Heart right ventricle (tissue), 16 donors: ENCODE measurements around the gene EXOC3L4. TPM values are rescaled to one million over a fixed set of nuclear protein-coding genes. Genes with fewer than 3 reads are reported as not detected.
A peak's percentile ranks its signal among the peaks of the same experiment; 100 is the strongest.

ENCODE experiments used
- ATAC-seq, 8 donors: fragments of 200-7000 bp; cut with Tn5 transposase; one replicate each; pipeline ENCODE4 v1.9.1; 2020; ENCODE audit warnings: mild to moderate bottlenecking in 8 of 8, moderate library complexity in 8 of 8, moderate number of reproducible peaks in 1 of 8
- DNase-seq, 2 donors: peaks; one replicate each; pipeline ENCODE4 v3.0.0-alpha.2; 2020
- H3K27ac ChIP-seq, 10 donors: fragments of 200-600 bp; sonication (generic) in 2 of 10; one replicate each; pipeline versions ENCODE4 v1.5.0 to v1.8.0; 2020 to 2022; ENCODE audit warnings: mild to moderate bottlenecking in 3 of 10
- H3K27me3 ChIP-seq, 7 donors: fragments of 200-600 bp; one replicate each; pipeline ENCODE4 v1.8.0; 2021 to 2022; ENCODE audit warnings: mild to moderate bottlenecking in 2 of 7
- H3K36me3 ChIP-seq, 9 donors: fragments of 200-600 bp; sonication (generic) in 1 of 9; one replicate each; pipeline versions ENCODE4 v1.5.0 to v1.8.0; 2020 to 2022; ENCODE audit warnings: mild to moderate bottlenecking in 2 of 9
- H3K4me1 ChIP-seq, 9 donors: fragments of 200-600 bp; sonication (generic) in 1 of 9; one replicate each; pipeline versions ENCODE4 v1.5.0 to v1.8.0; 2020 to 2022; ENCODE audit warnings: mild to moderate bottlenecking in 4 of 9
- H3K4me3 ChIP-seq, 10 donors: fragments of 200-600 bp; sonication (generic) in 2 of 10; one replicate each; pipeline versions ENCODE4 v1.5.0 to v1.8.0; 2020 to 2022; ENCODE audit warnings: mild to moderate bottlenecking in 7 of 10, moderate library complexity in 2 of 10
- H3K9me3 ChIP-seq, 11 donors: fragments of 200-600 bp in 10 of 11; sonication (generic) in 2 of 11; one replicate each; pipeline versions ENCODE4 v1.5.0 to v1.8.0; 2013 to 2022; ENCODE audit warnings: mild to moderate bottlenecking in 2 of 11, control low read depth in 1 of 11, moderate library complexity in 1 of 11
- CTCF ChIP-seq, 9 donors: fragments of 200-600 bp; sonication (generic) in 2 of 9; IDR thresholded peaks; one replicate each; pipeline versions ENCODE4 v1.5.0 to v1.8.0; 2021 to 2022; ENCODE audit warnings: antibody characterized with exemption in 9 of 9, mild to moderate bottlenecking in 5 of 9, moderate library complexity in 1 of 9
- WGBS, 2 donors: extraction: QIAGEN DNeasy Blood & Tissue Kit; methylation state at CpG; one replicate each; pipeline ENCODE4 v1.1.7; 2013; ENCODE audit warnings: inconsistent platforms in 1 of 2; 5-methylcytosine and 5-hydroxymethylcytosine counted together
- intact Hi-C, 10 donors: fragments of 100-400 bp; cut with DNase I; formaldehyde crosslinking; loops; one replicate each; pipeline versions ENCODE4 v1.11.1 to v1.14.2; 2022
- polyA plus RNA-seq, 2 donors: library from polyadenylated mRNA; stranded (reverse); fragments of 200-250 nt; gene quantifications; one replicate each; pipeline ENCODE4 v1.2.3, GENCODE V29; 2013
- total RNA-seq, 10 donors: library from RNA; stranded (reverse); fragmentation: NEBNext Ultra II Directional in 3 of 10; extraction: Animal tissue kit (Norgen Biotek cat#: 25700) in 3 of 10; gene quantifications; one replicate each; pipeline versions ENCODE4 v1.2.1 to v1.2.4, GENCODE V29; 2021 to 2023
- donor health status: Arrhythmogenic right ventricular cardiomyopathy.
- donor health status: ischemic (EF 13 %, LVEDD 7.1; RV severe dilation, severe dysfunction).
- donor health status: healthy with polysubstance abuse.
- donor health status: DM: no; HTN: yes; CAD: no.
- donor health status: DM: no; HTN: no; CAD: no.
- donor health status: ischemic (EF 25% LVEDD 6.9; RV normal size, moderate dysfunction).
- donor health status: ischemic (EF 25% LVEDD 5.7; RV mildly dilated, moderate dysfunction).
- donor health status: healthy.
- donor health status: DM: yes; HTN: yes; CAD: no.
- donor health status: Ischemic cardiomyopathy.
- donor health status: ischemic (EF 35%, LVEDD 5.7; RV mildly dilated, moderate dysfunction).
- donor health status: nonischemic (EF 11% LVEDD 7.7; RV severe dilation, severe dysfunction).
- donor health status: DM: yes; HTN: yes; CAD: no.
- donor health status: PGD.
- donor health status: ischemic (EF 29% LVEDD 5.4; RV normal size, mild dysfunction).
- donor health status: nonischemic (EF 23%, LVEDD 6.1; RV moderate dilation, normal function).

The EXOC3L4 gene
- total and polyA plus RNA-seq, 12 donors: 0.16 to 2.0 (median 0.50) TPM; not detected in 4

DNA sequence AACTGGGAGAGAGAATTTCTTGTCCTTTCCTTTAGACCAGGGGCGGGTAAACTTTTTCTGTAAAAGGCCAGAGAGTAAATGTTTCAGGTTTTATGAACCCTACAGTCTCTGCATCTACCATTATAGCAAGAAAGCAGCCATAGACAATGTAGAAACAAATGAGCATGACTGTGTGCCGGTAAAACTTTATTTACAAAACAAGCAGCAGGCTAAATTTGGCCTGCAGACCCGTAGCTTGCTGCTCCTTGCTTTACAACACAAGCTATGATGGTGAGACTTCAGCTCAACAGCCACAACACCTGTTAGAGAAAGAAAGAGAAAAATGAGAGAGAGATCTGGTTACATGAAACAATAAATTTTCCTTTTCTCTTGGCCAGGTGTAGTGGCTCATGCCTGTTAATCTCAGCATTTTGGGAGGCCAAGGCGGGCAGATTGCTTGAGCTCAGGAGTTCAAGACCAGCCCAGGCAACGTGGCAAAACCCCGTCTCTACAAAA lies 33.0 kb upstream of the EXOC3L4 start:
- no peak for ATAC-seq
- intact Hi-C loops: no loop called here
- TF ChIP-seq CTCF (IDR thresholded peaks at IDR 0.05): no peak

GRCh38 chr14:103064436-103064835 lies 30.1 kb upstream of the EXOC3L4 start:
- H3K27ac ChIP-seq: no peak overlapping the region
- no peak for TF ChIP-seq CTCF (IDR thresholded peaks at IDR 0.05)
- H3K27me3 ChIP-seq: peaks cover 0 to 5% (median 0%) of the 10 kb centered on the region in 7 donors
- no peak overlapping the region for H3K4me3 ChIP-seq
- intact Hi-C loops: no loop called here
- peaks cover 2 to 29% (median 20%) of the 10 kb centered on the region in 9 donors for H3K4me1 ChIP-seq
- no peaks in the 10 kb centered on the region for H3K36me3 ChIP-seq
- no peak for ATAC-seq
- DNase-seq: no peak
- WGBS, 2 donors: 93 to 94% methylated on average over 4 of the region's 4 CpGs
- no peaks in the 10 kb centered on the region for H3K9me3 ChIP-seq

More for the DNA sequence above, 33.0 kb upstream of the EXOC3L4 start:
- H3K4me1 ChIP-seq: peaks cover 7 to 34% (median 29%) of the 10 kb centered on the region in 9 donors
- H3K27ac ChIP-seq: no peak overlapping the region
- H3K9me3 ChIP-seq: no peaks in the 10 kb centered on the region
- peaks cover 0 to 25% (median 0%) of the 10 kb centered on the region in 7 donors for H3K27me3 ChIP-seq
- H3K4me3 ChIP-seq: no peak overlapping the region
- H3K36me3 ChIP-seq: no peaks in the 10 kb centered on the region
- WGBS, 2 donors: 86 to 89% methylated on average over 6 of the region's 6 CpGs
- no peak for DNase-seq

DNA sequence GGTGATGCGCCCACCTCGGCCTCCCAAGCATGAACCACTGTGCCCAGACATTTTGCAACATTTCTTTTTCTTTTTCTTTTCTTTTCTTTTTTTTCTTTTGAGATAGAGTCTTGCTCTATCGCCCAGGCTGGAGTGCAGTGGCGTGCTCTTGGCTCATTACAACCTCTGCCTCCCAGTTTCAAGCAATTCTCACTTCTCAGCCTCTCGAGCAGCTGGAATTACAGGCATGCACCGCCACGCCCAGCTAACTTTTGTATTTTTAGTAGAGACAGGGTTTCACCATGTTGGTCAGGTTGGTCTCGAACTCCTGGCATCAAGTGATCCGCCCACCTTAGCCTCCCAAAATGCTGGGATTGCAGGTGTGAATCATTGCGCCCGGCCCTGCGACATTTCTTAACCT lies 29.5 kb upstream of the EXOC3L4 start:
- no peaks in the 10 kb centered on the region for H3K9me3 ChIP-seq
- H3K27me3 ChIP-seq: no peaks in the 10 kb centered on the region
- no peak overlapping the region for H3K4me3 ChIP-seq
- TF ChIP-seq CTCF (IDR thresholded peaks at IDR 0.05): no peak
- DNase-seq (no peak), ATAC-seq (no peak)
- H3K36me3 ChIP-seq: no peaks in the 10 kb centered on the region
- intact Hi-C loops: no loop called here
- H3K4me1 ChIP-seq: peaks cover 0 to 24% (median 15%) of the 10 kb centered on the region in 9 donors
- H3K27ac ChIP-seq: no peak overlapping the region
- 92 to 94% methylated on average over 12 of the region's 12 CpGs for WGBS, 2 donors

DNA sequence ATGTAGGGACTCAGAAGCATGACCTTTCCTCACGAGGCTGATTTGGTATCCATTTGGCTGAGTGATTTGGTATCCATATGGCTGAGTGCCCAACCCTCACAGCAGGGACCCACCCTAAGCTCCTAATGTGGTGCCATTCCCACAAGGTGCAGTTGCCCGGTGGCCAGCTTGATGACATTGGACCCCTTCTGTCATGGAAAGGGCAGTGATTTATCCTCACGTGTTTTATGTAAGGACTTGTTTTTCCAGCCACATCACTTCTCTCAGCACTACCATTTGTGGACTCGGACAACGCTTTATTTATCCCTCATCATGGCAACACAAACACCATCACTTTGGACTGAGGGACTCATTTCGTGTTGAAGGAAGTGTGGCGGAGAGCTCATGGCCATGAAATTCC lies 28.7 kb upstream of the EXOC3L4 start:
- TF ChIP-seq CTCF (IDR thresholded peaks at IDR 0.05): no peak
- intact Hi-C loops: no loop called here
- ATAC-seq (no peak), DNase-seq (no peak)
- Histone ChIP-seq H3K4me1 (peaks cover 0 to 24% (median 13%) of the 10 kb centered on the region in 9 donors), H3K4me3 (no peak overlapping the region), H3K36me3 (no peaks in the 10 kb centered on the region), H3K9me3 (no peaks in the 10 kb centered on the region), H3K27me3 (no peaks in the 10 kb centered on the region), H3K27ac (peak overlapping the region in 5 of 10 donors; percentile 19 to 39 (median 36))
- WGBS, 2 donors: 65 to 79% methylated on average over 7 of the region's 7 CpGs
